ENCODE measurements around the gene MTUS2. TPM values are rescaled to one million over a fixed set of nuclear protein-coding genes. Genes with fewer than 3 reads are reported as not detected.

Gene MTUS2
- total RNA-seq, 1 donor, result 0.36 TPM

DNA sequence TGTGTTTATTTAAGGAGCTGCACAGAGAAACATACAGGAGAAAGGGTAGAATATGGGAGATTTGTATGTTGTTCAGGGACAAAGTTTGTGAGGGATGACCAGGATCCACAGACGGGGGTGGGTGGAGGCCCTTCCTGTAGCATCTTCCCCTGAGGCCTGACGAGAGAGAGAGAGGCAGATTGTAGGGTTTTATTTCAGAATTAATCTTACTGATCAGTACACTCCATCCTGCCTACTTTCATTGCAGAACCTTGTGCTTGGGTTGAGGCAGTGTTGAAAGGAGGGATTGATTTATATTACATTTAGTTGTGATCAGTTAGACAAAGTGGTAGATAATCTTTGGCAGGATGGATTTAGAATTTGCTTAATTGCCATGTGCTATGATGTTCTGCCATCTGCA is 39.6 kb downstream of the MTUS2 start:
- H3K27me3 ChIP-seq (ENCODE audit: insufficient read depth, low read length), result no peaks in the 10 kb centered on the region
- no peak for DNase-seq (ENCODE audit: insufficient read length, low spot score, missing footprints)
- no peak overlapping the region for H3K4me2 ChIP-seq (ENCODE audit: insufficient read depth, low read length)
- no peaks in the 10 kb centered on the region for H3K79me2 ChIP-seq (ENCODE audit: insufficient read depth, low read length)
- H2AFZ ChIP-seq (ENCODE audit: low read length), result no peak overlapping the region
- no peak overlapping the region for H3K27ac ChIP-seq (ENCODE audit: low read depth, low read length)
- H4K20me1 ChIP-seq (ENCODE audit: insufficient read depth, low read length), result no peaks in the 10 kb centered on the region
- no peaks in the 10 kb centered on the region for H3K36me3 ChIP-seq (ENCODE audit: insufficient read depth, low read length)
- H3K9me3 ChIP-seq (ENCODE audit: low read depth, low read length), result no peaks in the 10 kb centered on the region
- H3K4me3 ChIP-seq (ENCODE audit: insufficient read depth, low read length), result no peak overlapping the region
- no peaks in the 10 kb centered on the region for H3K4me1 ChIP-seq (ENCODE audit: insufficient read depth, low read length)
- TF ChIP-seq, protein P1, sequence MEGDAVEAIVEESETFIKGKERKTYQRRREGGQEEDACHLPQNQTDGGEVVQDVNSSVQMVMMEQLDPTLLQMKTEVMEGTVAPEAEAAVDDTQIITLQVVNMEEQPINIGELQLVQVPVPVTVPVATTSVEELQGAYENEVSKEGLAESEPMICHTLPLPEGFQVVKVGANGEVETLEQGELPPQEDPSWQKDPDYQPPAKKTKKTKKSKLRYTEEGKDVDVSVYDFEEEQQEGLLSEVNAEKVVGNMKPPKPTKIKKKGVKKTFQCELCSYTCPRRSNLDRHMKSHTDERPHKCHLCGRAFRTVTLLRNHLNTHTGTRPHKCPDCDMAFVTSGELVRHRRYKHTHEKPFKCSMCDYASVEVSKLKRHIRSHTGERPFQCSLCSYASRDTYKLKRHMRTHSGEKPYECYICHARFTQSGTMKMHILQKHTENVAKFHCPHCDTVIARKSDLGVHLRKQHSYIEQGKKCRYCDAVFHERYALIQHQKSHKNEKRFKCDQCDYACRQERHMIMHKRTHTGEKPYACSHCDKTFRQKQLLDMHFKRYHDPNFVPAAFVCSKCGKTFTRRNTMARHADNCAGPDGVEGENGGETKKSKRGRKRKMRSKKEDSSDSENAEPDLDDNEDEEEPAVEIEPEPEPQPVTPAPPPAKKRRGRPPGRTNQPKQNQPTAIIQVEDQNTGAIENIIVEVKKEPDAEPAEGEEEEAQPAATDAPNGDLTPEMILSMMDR (IDR thresholded peaks at IDR 0.05; ENCODE audit: extremely low read depth, low read depth, low read length), result no peak

- H2AFZ ChIP-seq (ENCODE audit: low read length), result no peak overlapping the region
- no peaks in the 10 kb centered on the region for H3K79me2 ChIP-seq (ENCODE audit: insufficient read depth, low read length)
- H3K4me3 ChIP-seq (ENCODE audit: insufficient read depth, low read length), result no peak overlapping the region
- no peak overlapping the region for H3K27ac ChIP-seq (ENCODE audit: low read depth, low read length)
- no peak for DNase-seq (ENCODE audit: insufficient read length, low spot score, missing footprints)
- no peaks in the 10 kb centered on the region for H4K20me1 ChIP-seq (ENCODE audit: insufficient read depth, low read length)
- no peaks in the 10 kb centered on the region for H3K4me1 ChIP-seq (ENCODE audit: insufficient read depth, low read length)
- H3K9me3 ChIP-seq (ENCODE audit: low read depth, low read length), result no peaks in the 10 kb centered on the region
- no peak overlapping the region for H3K4me2 ChIP-seq (ENCODE audit: insufficient read depth, low read length)
- TF ChIP-seq, protein P1 (IDR thresholded peaks at IDR 0.05; ENCODE audit: extremely low read depth, low read depth, low read length), result no peak
- no peaks in the 10 kb centered on the region for H3K27me3 ChIP-seq (ENCODE audit: insufficient read depth, low read length)
- no peaks in the 10 kb centered on the region for H3K36me3 ChIP-seq (ENCODE audit: insufficient read depth, low read length)
These were observed 44.4 kb downstream of the MTUS2 start for GRCh38 chr13:28864544-28864943.

- H2AFZ ChIP-seq (ENCODE audit: low read length), result no peak overlapping the region
- TF ChIP-seq, protein P1 (IDR thresholded peaks at IDR 0.05; ENCODE audit: extremely low read depth, low read depth, low read length), result no peak
These were observed 45.1 kb downstream of the MTUS2 start for GRCh38 chr13:28865149-28865744.

DNA sequence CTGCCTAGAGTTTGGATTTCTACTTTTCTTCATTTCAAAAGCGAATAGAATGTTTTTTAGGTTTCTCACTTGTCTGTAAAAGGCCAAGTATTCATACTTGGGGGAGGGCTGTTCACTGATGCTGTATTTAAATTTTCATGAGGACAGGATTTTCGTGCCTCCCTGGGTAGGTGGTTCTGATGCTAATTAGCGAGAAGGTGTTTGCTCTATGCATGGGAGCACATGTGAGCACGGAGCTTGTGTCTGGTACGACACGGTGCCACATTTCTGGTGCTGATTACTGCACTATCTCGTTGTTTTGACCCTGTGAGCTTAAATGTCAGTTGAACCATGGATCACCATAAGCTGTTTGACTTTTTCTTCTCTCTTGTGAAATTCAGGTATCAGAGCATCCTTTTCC is 45.8 kb downstream of the MTUS2 start:
- Histone ChIP-seq H3K36me3 (ENCODE audit: insufficient read depth, low read length) (no peaks in the 10 kb centered on the region), H3K4me1 (ENCODE audit: insufficient read depth, low read length) (no peaks in the 10 kb centered on the region), H4K20me1 (ENCODE audit: insufficient read depth, low read length) (no peaks in the 10 kb centered on the region), H3K4me2 (ENCODE audit: insufficient read depth, low read length) (no peak overlapping the region), H3K27me3 (ENCODE audit: insufficient read depth, low read length) (no peaks in the 10 kb centered on the region), H3K79me2 (ENCODE audit: insufficient read depth, low read length) (no peaks in the 10 kb centered on the region), H3K9me3 (ENCODE audit: low read depth, low read length) (no peaks in the 10 kb centered on the region), H3K4me3 (ENCODE audit: insufficient read depth, low read length) (no peak overlapping the region), H3K27ac (ENCODE audit: low read depth, low read length) (no peak overlapping the region), H2AFZ (ENCODE audit: low read length) (no peak overlapping the region)
- TF ChIP-seq, protein P1 (IDR thresholded peaks at IDR 0.05; ENCODE audit: extremely low read depth, low read depth, low read length), result no peak
- DNase-seq (ENCODE audit: insufficient read length, low spot score, missing footprints), result no peak

More at GRCh38 chr13:28865149-28865744, 45.1 kb downstream of the MTUS2 start:
- Histone ChIP-seq H3K27ac (ENCODE audit: low read depth, low read length) (no peak overlapping the region), H3K27me3 (ENCODE audit: insufficient read depth, low read length) (no peaks in the 10 kb centered on the region), H4K20me1 (ENCODE audit: insufficient read depth, low read length) (no peaks in the 10 kb centered on the region), H3K4me1 (ENCODE audit: insufficient read depth, low read length) (no peaks in the 10 kb centered on the region), H3K79me2 (ENCODE audit: insufficient read depth, low read length) (no peaks in the 10 kb centered on the region), H3K4me3 (ENCODE audit: insufficient read depth, low read length) (no peak overlapping the region), H3K9me3 (ENCODE audit: low read depth, low read length) (no peaks in the 10 kb centered on the region), H3K36me3 (ENCODE audit: insufficient read depth, low read length) (no peaks in the 10 kb centered on the region), H3K4me2 (ENCODE audit: insufficient read depth, low read length) (no peak overlapping the region)
- DNase-seq (ENCODE audit: insufficient read length, low spot score, missing footprints), result no peak

All from osteoblast (primary cell).